Psoas muscle (tissue), 8 donors: ENCODE results near the gene DCTN1. TPM values are rescaled to one million over a fixed set of nuclear protein-coding genes. Genes with fewer than 3 reads are reported as not detected.

Source experiments
- ATAC-seq, 4 donors: fragments of 200-7000 bp; cut with Tn5 transposase; one replicate each; pipeline ENCODE4 v1.9.1; 2020; ENCODE audit warnings: moderate library complexity in 3 of 4, mild to moderate bottlenecking in 2 of 4
- DNase-seq, 2 donors: peaks; one replicate each; pipeline ENCODE4 v3.0.0-alpha.2; 2020
- H3K27ac ChIP-seq: fragments of 200-600 bp; one replicate; pipeline ENCODE4 v1.8.0; 2022
- H3K27me3 ChIP-seq, 3 donors: fragments of 200-600 bp in 1 of 3; one replicate each; pipeline versions ENCODE4 v1.6.1 to v1.8.0; 2013 to 2022; ENCODE audit warnings: low read length in 2 of 3, mild to moderate bottlenecking in 2 of 3, moderate library complexity in 1 of 3; ENCODE audit not compliant: insufficient read depth in 3 of 3
- H3K36me3 ChIP-seq, 2 donors: fragments of 200-600 bp in 1 of 2; one replicate each; pipeline versions ENCODE4 v1.6.1 to v1.8.0; 2013 to 2022; ENCODE audit warnings: low read depth in 1 of 2, mild to moderate bottlenecking in 1 of 2, moderate library complexity in 1 of 2; ENCODE audit not compliant: insufficient read depth in 1 of 2
- H3K4me1 ChIP-seq: fragments of 200-600 bp; one replicate; pipeline ENCODE4 v1.8.0; 2022
- H3K4me3 ChIP-seq: fragments of 200-600 bp; one replicate; pipeline ENCODE4 v1.8.0; 2022; ENCODE audit warnings: mild to moderate bottlenecking
- H3K9me3 ChIP-seq: fragments of 200-600 bp; one replicate; pipeline ENCODE4 v1.8.0; 2022
- WGBS, 3 donors: extraction: QIAGEN DNeasy Blood & Tissue Kit; methylation state at CpG; one replicate each; pipeline versions ENCODE4 v1.1.6 to v1.1.7; 2013; 5-methylcytosine and 5-hydroxymethylcytosine counted together
- intact Hi-C, 2 donors: fragments of 100-400 bp; cut with DNase I; formaldehyde crosslinking; loops; one replicate each; pipeline versions ENCODE4 v1.11.0 to v1.14.2; 2022
- long read RNA-seq, 2 donors: library from polyadenylated mRNA; unstranded; transcript quantifications; one replicate each; pipeline ENCODE4 v2.0.0, GENCODE V29; 2021
- polyA plus RNA-seq, 3 donors: library from polyadenylated mRNA; stranded (reverse); fragments of 200-250 nt; gene quantifications; one replicate each; pipeline ENCODE4 v1.2.3, GENCODE V29; 2013
- total RNA-seq, 4 donors: library from RNA; stranded (reverse); fragmentation: NEBNext Ultra II Directional in 2 of 4; extraction: Animal tissue kit (Norgen Biotek cat#: 25700) in 2 of 4; gene quantifications; one replicate each; pipeline versions ENCODE4 v1.2.1 to v1.2.4, GENCODE V29; 2021 to 2023
- TF ChIP-seq, protein P1 (sequence below): fragments of 200-600 bp; IDR thresholded peaks from one replicate; pipeline ENCODE4 v1.8.0; 2022; ENCODE audit warnings: antibody characterized with exemption
- donor health status: healthy with polysubstance abuse.
- donor health status: DM: no; HTN: no; CAD: no; lungs with moderate emphysema.
- donor health status: Bipolar disorder and iron deficiency.
- donor health status: healthy.
- donor health status: DM: yes; HTN: yes; CAD: no.
- donor health status: DM: no; HTN: no; CAD: no.
- donor health status: DM: no; HTN: no; CAD: no.
- donor health status: DM: yes; HTN: yes; CAD: no.

DCTN1 gene
- total RNA-seq (100 to 1,000 TPM in 3 of 4 donors, 10 to 100 TPM in 1; 99.0 to 131 (median 116) TPM), polyA plus RNA-seq (10 to 100 TPM; 45.6 to 61.3 (median 52.1) TPM)
- long read RNA-seq, donor 1, full-length matches to known transcripts = 11 of 237 reads
- long read RNA-seq, donor 1, partial matches to known transcripts = 50 of 237 reads
- long read RNA-seq, donor 1, other reads (novel, unspliced or antisense) = 176 of 237 reads
- long read RNA-seq, donor 2, full-length matches to known transcripts = 15 of 270 reads
- long read RNA-seq, donor 2, partial matches to known transcripts = 75 of 270 reads
- long read RNA-seq, donor 2, other reads (novel, unspliced or antisense) = 180 of 270 reads

DNA sequence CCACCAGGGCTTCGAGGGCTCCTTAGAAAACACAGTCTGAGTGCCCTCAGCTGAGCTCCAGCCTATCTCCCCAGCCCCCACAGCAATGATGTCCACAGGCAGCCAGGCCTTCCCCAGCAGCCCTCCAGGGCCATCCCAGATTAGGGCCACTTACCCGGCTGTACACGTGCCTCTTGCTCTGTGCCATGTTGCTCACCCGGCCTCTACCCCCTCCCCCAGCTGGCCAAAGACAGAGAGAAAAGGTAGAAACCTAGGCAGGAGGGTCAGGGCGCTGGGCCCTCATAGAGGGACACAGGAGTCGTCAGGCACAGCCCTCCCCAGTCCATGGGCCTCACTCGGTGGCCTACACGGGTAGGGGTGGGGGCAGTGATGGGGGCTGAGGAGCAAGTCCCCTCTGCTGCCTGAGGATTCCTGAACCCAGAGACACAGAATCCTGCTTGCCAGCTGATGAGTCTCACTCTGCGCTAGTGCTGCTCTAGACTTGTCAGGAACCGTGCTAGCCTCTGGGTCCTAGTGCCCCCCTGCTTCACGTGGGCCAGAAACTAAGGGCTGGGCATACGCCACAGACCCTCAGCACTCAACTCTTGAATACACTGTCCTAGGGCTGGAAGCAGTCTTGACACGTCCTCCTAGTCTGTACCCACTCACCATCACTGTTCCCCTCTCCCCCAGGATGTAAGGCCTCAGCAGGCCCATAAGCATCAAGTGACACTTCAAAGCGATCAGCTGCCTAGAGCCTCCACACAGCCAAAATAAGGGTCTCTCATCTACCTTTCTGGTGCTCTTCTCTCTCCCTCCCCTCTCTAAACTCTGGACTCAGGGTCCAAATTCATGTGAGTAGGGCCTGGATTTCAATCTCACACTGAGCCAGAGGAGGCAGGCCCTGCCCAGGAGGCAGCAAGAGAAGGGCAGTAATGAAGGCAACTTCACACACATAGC is at the start of gene DCTN1:
DCTN1 (minus strand) TSS at position 461 of the 939 bp plus-strand sequence; CDS start at position 187, 274 bp downstream.
- peak; percentile 64 to 89 (median 82) for ATAC-seq

DNA sequence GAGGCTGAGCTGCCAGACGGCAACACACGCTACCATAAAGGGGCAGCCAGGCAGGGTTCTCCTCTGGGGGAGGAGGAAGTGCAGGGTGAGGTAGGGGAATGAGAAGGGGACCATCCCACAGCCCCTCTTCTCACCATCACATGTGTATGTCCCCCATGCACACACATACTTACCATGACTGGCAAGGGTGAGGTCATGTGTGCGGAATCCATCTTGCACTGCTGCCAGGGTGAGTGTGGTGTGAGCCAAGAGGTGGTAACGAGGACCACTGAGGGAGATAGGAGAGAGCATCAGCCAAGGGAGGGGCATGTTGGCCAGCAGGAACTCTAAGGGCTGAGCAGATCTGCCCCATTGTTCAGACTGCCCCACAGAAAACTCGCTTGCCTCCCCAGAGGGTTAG is 48.6 kb upstream of the DCTN1 start:
- DNase-seq = no peak
- ATAC-seq = no peak

More for the DNA sequence above, at the start of gene DCTN1:
- peak; percentile 46 to 68 for DNase-seq
- TF ChIP-seq, protein P1, sequence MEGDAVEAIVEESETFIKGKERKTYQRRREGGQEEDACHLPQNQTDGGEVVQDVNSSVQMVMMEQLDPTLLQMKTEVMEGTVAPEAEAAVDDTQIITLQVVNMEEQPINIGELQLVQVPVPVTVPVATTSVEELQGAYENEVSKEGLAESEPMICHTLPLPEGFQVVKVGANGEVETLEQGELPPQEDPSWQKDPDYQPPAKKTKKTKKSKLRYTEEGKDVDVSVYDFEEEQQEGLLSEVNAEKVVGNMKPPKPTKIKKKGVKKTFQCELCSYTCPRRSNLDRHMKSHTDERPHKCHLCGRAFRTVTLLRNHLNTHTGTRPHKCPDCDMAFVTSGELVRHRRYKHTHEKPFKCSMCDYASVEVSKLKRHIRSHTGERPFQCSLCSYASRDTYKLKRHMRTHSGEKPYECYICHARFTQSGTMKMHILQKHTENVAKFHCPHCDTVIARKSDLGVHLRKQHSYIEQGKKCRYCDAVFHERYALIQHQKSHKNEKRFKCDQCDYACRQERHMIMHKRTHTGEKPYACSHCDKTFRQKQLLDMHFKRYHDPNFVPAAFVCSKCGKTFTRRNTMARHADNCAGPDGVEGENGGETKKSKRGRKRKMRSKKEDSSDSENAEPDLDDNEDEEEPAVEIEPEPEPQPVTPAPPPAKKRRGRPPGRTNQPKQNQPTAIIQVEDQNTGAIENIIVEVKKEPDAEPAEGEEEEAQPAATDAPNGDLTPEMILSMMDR = no peak
- intact Hi-C loops = loop anchor here in 1 of 2 donors (10.0 kb wide), 1 partner anchor 505 kb away; no protein-coding TSS in a partner anchor
- Histone ChIP-seq H3K27me3 (no peaks in the 10 kb centered on the region), H3K9me3 (no peaks in the 10 kb centered on the region), H3K36me3 (peaks cover 2 to 31% of the 10 kb centered on the region in 2 donors), H3K4me3 (peak within 1 kb of the TSS; percentile 57), H3K27ac (no peak within 1 kb of the TSS), H3K4me1 (peaks cover 43% of the 10 kb centered on the region)
- 23 to 35% (median 24%) methylated on average over 14 of the region's 14 CpGs for WGBS, 3 donors

DNA sequence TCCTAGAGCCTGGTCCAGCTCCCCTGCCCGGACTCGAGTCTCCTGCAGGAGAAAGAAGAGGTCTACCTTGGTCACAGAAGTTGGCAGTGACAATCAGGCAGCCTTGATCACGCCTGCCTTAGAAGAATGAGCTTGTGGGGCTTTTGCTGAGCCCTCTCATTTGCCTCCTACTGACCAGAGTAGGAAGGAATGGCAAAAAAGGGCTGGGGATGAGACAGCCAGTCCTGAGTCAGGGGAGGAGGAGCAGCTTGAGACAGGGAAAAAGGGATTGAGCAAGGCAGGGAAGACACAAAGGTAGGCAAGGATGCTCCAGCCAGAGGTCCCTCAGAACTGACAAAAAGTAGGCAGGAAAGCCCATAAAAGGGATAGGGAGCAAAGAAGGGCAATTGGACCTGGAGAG is 47.4 kb upstream of the DCTN1 start:
- DNase-seq (no peak), ATAC-seq (no peak)
- TF ChIP-seq, protein P1 = no peak
- no peak overlapping the region for H3K27ac ChIP-seq
- H3K4me1 ChIP-seq = no peaks in the 10 kb centered on the region
- 71 to 83% (median 81%) methylated on average over 3 of the region's 3 CpGs for WGBS, 3 donors
- no peak overlapping the region for H3K4me3 ChIP-seq
- intact Hi-C loops = no loop called here
- H3K27me3 ChIP-seq = peaks cover 0 to 10% (median 0%) of the 10 kb centered on the region in 3 donors
- no peaks in the 10 kb centered on the region for H3K9me3 ChIP-seq
- peaks cover 0 to 43% of the 10 kb centered on the region in 2 donors for H3K36me3 ChIP-seq

More for the DNA sequence above, 48.6 kb upstream of the DCTN1 start:
- WGBS, 3 donors = 70 to 91% (median 75%) methylated on average over 5 of the region's 5 CpGs
- Histone ChIP-seq H3K4me3 (no peak overlapping the region), H3K27ac (no peak overlapping the region), H3K36me3 (peaks cover 0 to 43% of the 10 kb centered on the region in 2 donors), H3K27me3 (no peaks in the 10 kb centered on the region), H3K4me1 (no peaks in the 10 kb centered on the region), H3K9me3 (no peaks in the 10 kb centered on the region)
- intact Hi-C loops = no loop called here
- TF ChIP-seq, protein P1 = no peak

DNA sequence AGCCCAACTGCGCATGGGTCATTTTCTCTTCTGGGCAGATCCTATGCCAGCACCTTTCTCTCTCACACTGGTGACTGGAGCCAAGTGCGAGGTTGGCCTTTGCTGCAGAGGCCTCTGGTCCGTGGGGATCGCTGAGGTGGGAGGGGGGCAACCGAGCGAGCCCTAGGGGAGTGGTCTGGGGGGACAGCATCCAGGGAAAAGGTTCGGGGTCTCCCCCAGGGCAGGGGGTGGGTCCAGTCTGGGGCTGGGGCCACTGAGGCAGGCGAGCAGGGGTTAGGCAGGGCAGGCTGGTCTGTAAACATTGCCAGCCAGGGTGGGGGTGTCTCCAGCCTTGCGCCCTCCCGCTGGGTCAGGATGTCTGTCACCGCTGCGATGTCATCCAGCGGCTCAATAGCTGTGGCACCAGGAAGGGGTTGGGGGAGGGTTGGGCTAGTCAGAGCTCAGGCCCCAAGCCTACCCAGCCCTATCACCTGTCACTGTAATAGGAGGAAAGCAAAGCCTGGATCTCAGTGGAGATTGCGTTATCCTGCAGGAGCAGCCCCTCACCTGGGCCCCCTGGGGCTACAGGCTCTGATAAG is 46.2 kb upstream of the DCTN1 start:
- Histone ChIP-seq H3K4me1 (no peaks in the 10 kb centered on the region), H3K4me3 (no peak overlapping the region), H3K27ac (no peak overlapping the region), H3K36me3 (peaks cover 0 to 32% of the 10 kb centered on the region in 2 donors), H3K27me3 (peaks cover 0 to 18% (median 4%) of the 10 kb centered on the region in 3 donors), H3K9me3 (no peaks in the 10 kb centered on the region)
- ATAC-seq = no peak
- TF ChIP-seq, protein P1 = no peak
- 74 to 86% (median 75%) methylated on average over 14 of the region's 14 CpGs for WGBS, 3 donors
- no peak for DNase-seq
- intact Hi-C loops = no loop called here
